AG04449 (cell line): Measurements from ENCODE around the gene R3HDM2.

ENCODE experiments used
- CTCF ChIA-PET: fragments of 350-600 bp; formaldehyde crosslinking; extraction: SDS; loops from one replicate; lab custom pipeline; 2021; ENCODE audit warnings: antibody characterized with exemption; lab: Yijun Ruan, JAX
- POLR2A ChIA-PET: fragments of 400-600, 350-600 bp; formaldehyde crosslinking; extraction: SDS; loops from one replicate; lab custom pipeline; 2020; ENCODE audit warnings: antibody characterized with exemption, inconsistent platforms; lab: Yijun Ruan, JAX
- DNase-seq: peaks from one replicate; pipeline ENCODE4 v3.0.0-alpha.2; 2010; ENCODE audit warnings: low read depth, low spot score
- H3K4me3 ChIP-seq: 2 replicates; pipeline ENCODE4 v1.5.1; 2011; ENCODE audit warnings: low read depth, mild to moderate bottlenecking, control low read depth, low read length
- TF ChIP-seq, protein P1 (sequence below): IDR thresholded peaks from one replicate; pipeline ENCODE4 v1.5.1; 2011; ENCODE audit warnings: mild to moderate bottlenecking, moderate library complexity, low read length, control low read depth, inconsistent platforms; ENCODE audit not compliant: insufficient read depth; ENCODE audit errors: missing control alignments

R3HDM2 gene

GRCh38 chr12:57430931-57431566, at the start of gene R3HDM2:
Gene R3HDM2 (minus strand): TSS chr12:57431043. CDS start chr12:57310428, 120,615 bp downstream.
- TF ChIP-seq, protein P1, sequence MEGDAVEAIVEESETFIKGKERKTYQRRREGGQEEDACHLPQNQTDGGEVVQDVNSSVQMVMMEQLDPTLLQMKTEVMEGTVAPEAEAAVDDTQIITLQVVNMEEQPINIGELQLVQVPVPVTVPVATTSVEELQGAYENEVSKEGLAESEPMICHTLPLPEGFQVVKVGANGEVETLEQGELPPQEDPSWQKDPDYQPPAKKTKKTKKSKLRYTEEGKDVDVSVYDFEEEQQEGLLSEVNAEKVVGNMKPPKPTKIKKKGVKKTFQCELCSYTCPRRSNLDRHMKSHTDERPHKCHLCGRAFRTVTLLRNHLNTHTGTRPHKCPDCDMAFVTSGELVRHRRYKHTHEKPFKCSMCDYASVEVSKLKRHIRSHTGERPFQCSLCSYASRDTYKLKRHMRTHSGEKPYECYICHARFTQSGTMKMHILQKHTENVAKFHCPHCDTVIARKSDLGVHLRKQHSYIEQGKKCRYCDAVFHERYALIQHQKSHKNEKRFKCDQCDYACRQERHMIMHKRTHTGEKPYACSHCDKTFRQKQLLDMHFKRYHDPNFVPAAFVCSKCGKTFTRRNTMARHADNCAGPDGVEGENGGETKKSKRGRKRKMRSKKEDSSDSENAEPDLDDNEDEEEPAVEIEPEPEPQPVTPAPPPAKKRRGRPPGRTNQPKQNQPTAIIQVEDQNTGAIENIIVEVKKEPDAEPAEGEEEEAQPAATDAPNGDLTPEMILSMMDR = peak; percentile 22
- DNase-seq = peak; percentile 57
- CTCF ChIA-PET = interaction anchor here (1.0 to 2.5 kb wide), 3 partner anchors 22 to 154 kb away, joined by 3 to 17 read pairs (median 3); no protein-coding TSS in a partner anchor
- POLR2A ChIA-PET = no interaction called here
- peak within 1 kb of the TSS; percentile 65 for H3K4me3 ChIP-seq

DNA sequence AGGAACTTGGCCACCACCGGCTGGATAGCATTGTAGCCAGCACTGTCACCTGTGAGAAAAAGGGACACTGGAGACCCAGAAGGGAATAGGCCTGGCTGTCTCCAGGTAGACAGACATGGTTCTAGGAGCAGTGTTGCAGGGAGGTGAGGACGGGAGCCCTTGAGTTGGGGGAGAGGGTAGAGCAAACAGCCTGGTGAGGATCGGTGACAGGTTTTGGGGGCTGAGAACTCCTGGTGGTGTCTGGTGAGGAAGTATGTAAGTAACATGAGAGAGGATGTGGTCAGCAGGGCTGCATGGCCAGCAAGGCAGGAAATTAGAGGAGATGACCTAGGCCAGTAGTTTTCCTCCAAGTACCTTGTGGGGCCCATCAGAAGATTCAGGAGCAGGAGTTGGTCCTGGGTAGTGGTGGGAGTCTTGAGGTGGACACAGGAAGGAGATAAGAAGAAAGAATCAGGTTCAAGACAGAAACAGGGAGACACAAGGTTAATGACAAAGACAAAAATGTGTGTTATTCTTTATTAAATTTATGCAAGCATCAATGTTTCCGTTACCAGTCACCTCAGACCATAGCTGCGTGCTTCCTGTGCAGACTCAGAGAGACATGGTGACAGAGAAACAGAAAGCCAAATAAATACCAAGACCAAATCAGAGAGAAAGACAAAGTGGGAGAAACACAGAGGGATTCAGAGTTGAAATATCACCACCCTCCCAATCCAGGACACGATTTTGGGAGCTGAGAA, 48.7 kb upstream of the R3HDM2 start, which contains the start of gene ARHGAP9:
Gene ARHGAP9, minus strand, starts transcription at position 491 of the 740 bp plus-strand sequence. Its CDS starts 460 bp downstream, at position 31.
- H3K4me3 ChIP-seq = no peak within 1 kb of the TSS
- TF ChIP-seq, protein P1 = no peak
- no peak for DNase-seq
- ChIA-PET CTCF (interaction anchor here (1.1 to 20.7 kb wide), 2 partner anchors 18 to 27 kb away, joined by 4 to 321 read pairs; partner anchors contain the start of gene GLI1), POLR2A (no interaction called here)

DNA sequence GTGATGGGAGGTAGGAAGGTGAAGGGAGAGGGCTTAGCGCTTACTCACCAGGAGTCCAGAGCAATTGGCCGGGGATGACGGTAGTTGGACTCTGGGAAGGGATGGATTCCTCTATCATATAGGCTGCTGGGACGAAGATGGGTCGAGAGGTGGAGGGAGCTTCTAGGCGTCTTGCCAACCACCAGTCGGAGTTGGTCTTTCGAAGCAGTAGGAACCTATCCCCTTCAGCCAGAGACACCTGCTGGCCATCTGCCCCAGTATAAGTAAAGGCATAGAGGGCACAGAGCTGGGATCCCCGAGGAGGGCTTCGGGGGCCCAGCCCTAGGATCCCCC, 48.2 kb upstream of the R3HDM2 start:
- ChIA-PET CTCF (interaction anchor here (0.9 to 20.7 kb wide), 2 partner anchors 17 to 24 kb away, joined by 3 to 321 read pairs; partner anchors contain the start of genes GLI1 and INHBE), POLR2A (no interaction called here)
- H3K4me3 ChIP-seq = no peak overlapping the region
- TF ChIP-seq, protein P1 = no peak
- no peak for DNase-seq

GRCh38 chr12:57477710-57478681, 47.2 kb upstream of the R3HDM2 start:
- TF ChIP-seq, protein P1 = no peak
- DNase-seq = no peak
- POLR2A ChIA-PET = no interaction called here
- CTCF ChIA-PET = interaction anchor here (0.9 to 20.7 kb wide), 2 partner anchors 16 to 23 kb away, joined by 3 to 321 read pairs; partner anchors contain the start of genes GLI1 and INHBE
- H3K4me3 ChIP-seq = no peak overlapping the region

DNA sequence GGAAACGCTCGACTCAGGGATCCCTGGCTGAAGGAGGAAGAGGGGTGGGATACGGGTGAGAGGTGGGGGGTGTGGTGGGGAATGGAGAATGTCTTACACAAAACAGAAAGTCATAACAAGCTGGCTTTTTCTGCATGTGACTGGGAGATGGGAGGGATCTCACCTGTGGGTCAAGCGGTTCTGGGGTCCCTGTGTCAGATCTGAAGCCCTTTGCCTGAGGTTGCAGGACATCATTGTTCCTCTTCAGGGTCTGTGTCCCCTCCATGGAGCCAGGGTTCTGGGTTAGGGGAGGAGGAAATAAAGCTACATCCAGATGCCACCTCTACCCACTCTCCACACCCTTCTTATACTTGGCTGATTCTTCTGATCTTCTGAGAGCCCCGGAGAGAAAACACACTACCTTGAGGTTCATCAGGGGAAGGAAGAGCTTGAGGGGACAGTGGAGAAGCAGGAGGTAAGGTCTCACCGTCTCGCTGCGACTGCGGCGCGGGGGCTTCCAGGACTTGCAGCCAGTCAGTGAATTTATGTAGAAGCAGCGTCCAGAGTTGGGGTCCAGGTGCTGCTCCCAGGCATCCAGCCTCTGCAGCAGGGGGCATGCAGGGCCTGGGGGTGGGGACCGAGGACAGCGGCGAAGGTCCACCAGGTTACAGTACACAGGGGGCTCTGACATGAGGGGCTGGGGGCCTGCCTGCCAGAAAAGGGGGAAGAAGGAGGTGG, 46.3 kb upstream of the R3HDM2 start:
- TF ChIP-seq, protein P1 = no peak
- no peak for DNase-seq
- POLR2A ChIA-PET = no interaction called here
- CTCF ChIA-PET = interaction anchor here (0.7 to 20.7 kb wide), 2 partner anchors 15 to 56 kb away, joined by 3 to 321 read pairs; partner anchors contain the start of gene GLI1
- H3K4me3 ChIP-seq = no peak overlapping the region
